HFFc6 (cell line): ENCODE measurements around the gene MSX2. TPM values are rescaled to one million over a fixed set of nuclear protein-coding genes. Genes with fewer than 3 reads are reported as not detected.

ENCODE experiments used
- DNase-seq: peaks from one replicate; pipeline ENCODE4 v3.0.0-alpha.2; 2018
- H3K27ac Mint-ChIP-seq: 2 replicates; pipeline ENCODE4 v1.8.0; 2020; ENCODE audit warnings: mild to moderate bottlenecking, mixed read lengths
- H3K27me3 Mint-ChIP-seq: 2 replicates; pipeline ENCODE4 v1.8.0; 2021; ENCODE audit warnings: mild to moderate bottlenecking, moderate library complexity, mixed read lengths; ENCODE audit not compliant: insufficient read depth
- H3K36me3 Mint-ChIP-seq: 2 replicates; pipeline ENCODE4 v1.8.0; 2021; ENCODE audit warnings: low read depth, mixed read lengths
- H3K4me1 Mint-ChIP-seq: 2 replicates; pipeline ENCODE4 v1.8.0; 2020; ENCODE audit warnings: low read depth, mixed read lengths
- H3K4me3 Mint-ChIP-seq: 2 replicates; pipeline ENCODE4 v1.8.0; 2020; ENCODE audit warnings: mild to moderate bottlenecking, moderate library complexity, mixed read lengths
- H3K9me3 Mint-ChIP-seq: 2 replicates; pipeline ENCODE4 v1.8.0; 2020; ENCODE audit warnings: mild to moderate bottlenecking, mixed read lengths
- microRNA-seq: library from miRNA; unstranded; fragments of <30 nt; microRNA quantifications from one replicate; pipeline ENCODE4, GENCODE V29; 2019
- total RNA-seq, 6 experiments: library from RNA; stranded (reverse); fragmentation: NEBNext Ultra II Directional; extraction: Animal tissue kit (Norgen Biotek cat#: 25700); gene quantifications; 2 replicates in 1 of 6; 3 replicates in 5 of 6; pipeline ENCODE4 v1.2.3, GENCODE V29; 2021
- TF ChIP-seq, protein P1 (sequence below): fragments of 200-600 bp; sonication (generic); IDR thresholded peaks from 2 replicates; pipeline ENCODE4 v1.5.0; 2021; ENCODE audit warnings: antibody characterized with exemption, mild to moderate bottlenecking

Gene MSX2
- total RNA-seq, 6 experiments from 2014 or later, result not detected

DNA sequence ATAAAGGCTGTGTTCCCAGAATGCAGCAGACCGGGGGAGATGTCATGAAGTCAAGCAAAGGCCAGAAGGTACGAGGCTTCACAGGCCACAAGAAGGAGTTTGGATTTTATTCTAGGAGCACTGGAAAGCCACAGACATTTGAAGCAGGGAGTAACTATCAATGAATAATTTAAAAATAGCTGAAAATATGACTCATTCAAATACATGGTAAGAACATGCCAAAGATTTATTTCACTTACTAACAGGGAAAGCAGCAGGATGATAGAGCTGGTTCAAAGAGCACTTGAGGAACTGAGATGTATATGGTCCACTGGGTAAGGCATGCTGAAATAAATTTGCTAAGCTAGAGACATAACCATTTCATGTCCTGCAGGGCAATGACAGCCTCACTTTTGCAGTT, 53.2 kb downstream of the MSX2 start:
- Mint-ChIP-seq H3K9me3 (peaks cover 44% of the 10 kb centered on the region), H3K27ac (no peak overlapping the region), H3K36me3 (no peaks in the 10 kb centered on the region; the same call in 1 of the 2 replicates), H3K27me3 (no peaks in the 10 kb centered on the region; the same call in 1 of the 2 replicates), H3K4me1 (no peaks in the 10 kb centered on the region), H3K4me3 (no peak overlapping the region)
- DNase-seq, result no peak
- TF ChIP-seq, protein P1, sequence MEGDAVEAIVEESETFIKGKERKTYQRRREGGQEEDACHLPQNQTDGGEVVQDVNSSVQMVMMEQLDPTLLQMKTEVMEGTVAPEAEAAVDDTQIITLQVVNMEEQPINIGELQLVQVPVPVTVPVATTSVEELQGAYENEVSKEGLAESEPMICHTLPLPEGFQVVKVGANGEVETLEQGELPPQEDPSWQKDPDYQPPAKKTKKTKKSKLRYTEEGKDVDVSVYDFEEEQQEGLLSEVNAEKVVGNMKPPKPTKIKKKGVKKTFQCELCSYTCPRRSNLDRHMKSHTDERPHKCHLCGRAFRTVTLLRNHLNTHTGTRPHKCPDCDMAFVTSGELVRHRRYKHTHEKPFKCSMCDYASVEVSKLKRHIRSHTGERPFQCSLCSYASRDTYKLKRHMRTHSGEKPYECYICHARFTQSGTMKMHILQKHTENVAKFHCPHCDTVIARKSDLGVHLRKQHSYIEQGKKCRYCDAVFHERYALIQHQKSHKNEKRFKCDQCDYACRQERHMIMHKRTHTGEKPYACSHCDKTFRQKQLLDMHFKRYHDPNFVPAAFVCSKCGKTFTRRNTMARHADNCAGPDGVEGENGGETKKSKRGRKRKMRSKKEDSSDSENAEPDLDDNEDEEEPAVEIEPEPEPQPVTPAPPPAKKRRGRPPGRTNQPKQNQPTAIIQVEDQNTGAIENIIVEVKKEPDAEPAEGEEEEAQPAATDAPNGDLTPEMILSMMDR, result no peak

Small RNA genes lying within 50 kb of the gene (microRNA-seq; reads per million reads assigned to microRNA genes)
- not detected for gene MIR4634
